G401 (cell line): Measurements from ENCODE around the gene SCEL. TPM values are rescaled to one million over a fixed set of nuclear protein-coding genes. Genes with fewer than 3 reads are reported as not detected.
A peak's percentile ranks its signal among the peaks of the same experiment; 100 is the strongest.
"Not testable (repeated sequence)": the region's sequence is repeated elsewhere in the genome, so short reads cannot be mapped to it uniquely, and the experiment has no call there.

Experiments used
- DNase-seq: peaks from one replicate; pipeline ENCODE4 v3.0.0-alpha.2; 2015; ENCODE audit warnings: low spot score
- in situ Hi-C: cut with HindIII; loops from 2 replicates; pipeline ENCODE4 v1.10.0; 2016; ENCODE audit warnings: low sequenced_read_pairs, mixed read lengths
- total RNA-seq: library from RNA; depleted of rRNA; stranded (reverse); fragments of >200 nt; shearing (Covaris generic); gene quantifications from 2 replicates; pipeline ENCODE4 v1.2.3, GENCODE V29; 2014; rRNA removed

SCEL gene
- total RNA-seq, result not detected in 2 replicates

- in situ Hi-C loops, result no loop called here
- no peak for DNase-seq
Measured at GRCh38 chr13:77535448-77535847, at the start of gene SCEL. TSS of gene SCEL (plus strand) at chr13:77535706. CDS start at chr13:77555876, 20,170 bp downstream.

DNA sequence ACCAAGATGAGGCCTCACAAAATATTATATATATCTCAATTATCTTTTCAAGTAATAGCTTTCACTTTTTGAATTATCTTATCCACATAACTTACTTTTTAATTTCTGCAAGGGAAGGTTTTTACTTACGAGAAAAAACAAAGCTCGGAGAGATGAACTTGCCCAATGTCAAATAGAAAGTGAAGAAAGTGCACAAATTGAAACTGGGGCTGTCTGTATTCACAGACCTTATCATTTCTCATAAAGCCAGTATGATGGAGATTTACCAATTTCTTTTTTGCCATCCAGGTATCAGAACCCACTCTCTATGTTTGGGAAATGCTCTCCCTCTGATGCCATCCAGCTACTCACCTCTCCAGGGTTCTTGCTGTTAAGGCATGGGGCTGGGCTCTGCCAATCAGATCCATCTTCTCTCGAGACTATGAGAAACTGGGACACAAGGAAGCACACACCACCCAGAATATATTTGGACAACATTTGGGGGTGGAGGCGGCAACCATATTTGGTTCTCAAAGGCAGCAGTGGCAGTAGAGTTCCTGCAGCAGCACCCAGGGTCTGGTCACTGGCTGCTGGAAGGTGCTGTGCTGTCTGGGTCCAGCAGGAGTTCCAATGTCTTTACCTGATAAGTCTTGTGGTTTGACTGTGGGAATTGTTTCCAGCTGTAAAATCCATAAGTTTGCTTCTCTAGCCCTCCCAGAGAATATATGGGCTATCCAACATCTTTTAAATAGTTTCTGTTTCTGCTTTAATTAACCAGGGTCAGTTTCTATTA is 45.8 kb upstream of the SCEL start:
- in situ Hi-C loops, result no loop called here
- DNase-seq, result no peak

DNA sequence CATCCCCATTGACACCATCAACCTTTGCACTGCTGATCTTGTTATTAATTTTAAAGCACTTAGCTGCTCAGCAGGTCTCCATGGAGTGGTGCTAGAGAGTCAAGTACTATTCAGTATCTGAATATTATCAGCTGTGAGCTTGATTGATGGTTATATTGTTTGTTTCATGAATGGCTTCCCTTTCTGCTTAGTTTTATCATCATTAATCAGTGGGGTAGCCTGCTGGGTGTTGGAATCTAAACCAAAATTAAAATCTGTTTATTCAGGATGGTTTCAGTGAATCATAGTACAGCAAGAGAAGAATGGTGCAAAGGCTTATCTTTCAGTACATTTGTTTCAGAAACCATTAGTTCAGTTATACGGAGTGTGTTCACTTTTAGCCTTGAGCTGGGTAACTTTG is 42.5 kb upstream of the SCEL start:
- DNase-seq, result peak; percentile 63
- in situ Hi-C loops, result no loop called here

DNA sequence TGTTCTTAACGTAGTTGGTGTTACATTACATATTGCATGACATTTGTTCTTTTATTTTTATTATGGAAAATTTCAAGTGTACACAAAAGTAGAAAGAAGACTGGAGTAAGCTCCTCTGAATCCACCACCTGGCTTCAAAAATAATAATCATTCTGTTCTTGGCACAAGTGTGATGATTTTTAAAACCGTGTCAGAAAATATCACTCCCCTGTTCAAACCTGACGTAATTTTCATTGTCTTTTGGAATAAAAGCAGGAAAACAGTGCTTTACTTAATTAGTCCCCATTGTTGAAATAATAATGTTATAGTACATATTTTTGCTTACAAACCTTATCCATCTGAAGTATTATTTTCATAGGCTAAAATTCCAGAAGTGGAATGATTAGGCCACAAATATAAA is 41.3 kb upstream of the SCEL start:
- in situ Hi-C loops, result no loop called here
- no peak for DNase-seq

DNA sequence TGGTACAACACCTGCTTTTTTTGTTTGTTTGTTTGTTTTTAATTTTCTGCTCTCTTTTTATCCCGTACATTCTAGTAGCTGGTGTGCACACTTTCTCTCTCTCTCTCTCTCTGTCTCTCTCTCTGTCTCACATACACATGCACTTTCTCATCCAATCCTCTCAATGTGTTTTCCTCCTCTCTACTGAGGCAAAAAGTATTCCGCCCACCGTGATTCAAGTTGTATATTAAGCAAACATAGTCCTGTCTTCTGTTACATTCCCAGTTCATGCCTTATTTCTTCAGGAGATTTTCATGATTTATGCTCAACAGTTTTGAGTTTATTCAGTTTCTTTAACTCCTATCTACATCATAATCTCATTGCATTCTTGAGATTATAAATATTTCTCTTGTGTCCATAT is 38.2 kb upstream of the SCEL start:
- in situ Hi-C loops, result no loop called here
- no peak for DNase-seq

DNA sequence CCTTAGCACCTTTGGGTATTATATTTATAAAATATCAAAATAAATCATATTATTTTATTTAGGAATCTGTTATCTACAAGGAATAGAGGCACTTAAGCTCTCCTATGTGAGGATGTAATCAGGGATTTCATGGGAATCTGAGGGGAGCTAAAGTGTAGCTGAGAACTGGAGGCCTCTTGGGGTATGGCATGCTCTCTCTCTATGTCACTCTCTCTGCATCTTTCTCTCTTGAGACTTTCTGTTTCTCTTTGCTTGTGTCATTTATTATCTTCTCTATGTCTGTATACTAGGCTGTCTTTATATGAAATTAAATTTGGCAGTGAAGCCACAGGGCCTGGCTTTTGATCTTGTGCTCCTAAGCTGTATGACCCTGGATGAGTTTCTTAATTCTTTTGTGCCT is 37.7 kb upstream of the SCEL start:
- in situ Hi-C loops, result no loop called here
- DNase-seq, result no peak

- in situ Hi-C loops, result no loop called here
- DNase-seq, result no peak
Measured at GRCh38 chr13:77502104-77502720, 33.3 kb upstream of the SCEL start.

DNA sequence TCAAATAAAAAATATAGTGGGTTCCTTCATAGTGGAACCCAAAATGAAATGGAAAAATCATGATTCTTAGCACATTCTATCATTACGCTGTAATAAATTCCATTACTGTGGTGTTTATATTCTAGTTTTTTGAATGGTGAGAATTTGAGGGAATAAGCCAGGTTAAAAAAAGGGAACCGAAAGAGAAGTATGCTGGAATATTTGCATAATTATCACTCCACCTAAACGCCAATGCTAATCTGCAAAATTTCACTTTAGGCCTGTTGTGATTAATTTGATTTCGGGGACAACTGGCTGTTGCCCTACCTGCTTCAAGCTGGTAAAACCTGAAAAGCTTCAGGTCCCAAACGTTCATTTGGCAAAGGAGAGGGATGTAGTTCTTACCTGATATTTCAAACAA is 32.1 kb upstream of the SCEL start:
- DNase-seq, result no peak
- in situ Hi-C loops, result no loop called here

DNA sequence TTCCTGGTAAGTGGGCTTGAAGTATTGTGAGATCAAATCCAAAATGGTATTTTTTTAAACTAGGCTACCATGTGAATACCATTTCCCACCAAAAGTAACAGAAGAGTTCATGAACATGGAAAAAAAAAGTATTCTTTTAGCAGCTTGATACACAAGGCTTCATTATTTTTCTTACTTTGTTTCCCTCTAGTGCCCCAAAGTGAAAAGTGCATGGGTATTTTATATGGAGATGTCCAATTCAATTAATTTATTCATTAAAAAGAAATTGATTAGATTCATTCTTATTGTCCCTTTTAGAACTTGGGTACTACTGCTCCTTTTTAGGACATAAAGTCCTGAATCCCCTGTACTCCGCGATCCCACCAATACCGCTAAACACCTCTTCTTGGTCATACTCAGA is 28.6 kb upstream of the SCEL start:
- DNase-seq, result no peak
- in situ Hi-C loops, result no loop called here

DNA sequence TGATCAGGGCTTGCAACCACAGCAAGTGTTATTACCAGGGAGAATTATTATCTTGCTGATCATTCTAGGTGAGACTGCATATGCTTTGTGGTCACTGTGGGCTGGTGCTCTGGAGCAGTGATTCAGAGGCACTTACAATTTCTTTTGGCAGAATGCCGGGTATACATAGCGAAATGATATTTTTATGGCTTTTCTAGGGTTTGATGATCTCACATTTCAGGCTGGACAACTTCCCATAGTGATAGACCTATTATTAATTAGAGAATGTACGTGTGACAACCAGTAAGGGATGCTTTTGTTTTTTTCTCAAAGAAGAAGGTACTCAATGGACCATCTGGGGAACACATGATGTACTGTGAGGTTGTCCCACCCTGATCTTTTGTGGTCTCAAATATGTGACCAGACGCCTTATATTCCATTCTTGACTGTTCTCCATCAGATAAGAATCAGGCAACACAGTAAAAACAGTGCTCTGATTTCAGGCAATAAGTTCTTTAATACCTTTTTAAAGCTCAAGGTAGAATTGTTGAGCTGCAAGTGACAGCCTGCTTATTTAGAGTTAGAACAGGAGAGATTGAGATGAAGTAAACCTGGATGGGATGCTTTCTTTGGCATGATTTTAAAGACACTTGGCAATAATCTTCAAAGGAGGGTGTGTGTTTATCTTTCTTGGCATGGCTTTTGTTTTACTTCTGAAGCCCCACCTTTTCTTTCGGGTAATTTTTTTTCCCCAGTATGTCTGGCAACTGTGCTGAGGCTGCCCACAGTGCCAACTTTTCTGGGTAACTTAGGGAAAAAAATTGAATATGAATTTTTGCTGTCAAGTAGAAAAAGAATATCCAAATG is 27.4 kb upstream of the SCEL start:
- in situ Hi-C loops, result no loop called here
- no peak for DNase-seq

DNA sequence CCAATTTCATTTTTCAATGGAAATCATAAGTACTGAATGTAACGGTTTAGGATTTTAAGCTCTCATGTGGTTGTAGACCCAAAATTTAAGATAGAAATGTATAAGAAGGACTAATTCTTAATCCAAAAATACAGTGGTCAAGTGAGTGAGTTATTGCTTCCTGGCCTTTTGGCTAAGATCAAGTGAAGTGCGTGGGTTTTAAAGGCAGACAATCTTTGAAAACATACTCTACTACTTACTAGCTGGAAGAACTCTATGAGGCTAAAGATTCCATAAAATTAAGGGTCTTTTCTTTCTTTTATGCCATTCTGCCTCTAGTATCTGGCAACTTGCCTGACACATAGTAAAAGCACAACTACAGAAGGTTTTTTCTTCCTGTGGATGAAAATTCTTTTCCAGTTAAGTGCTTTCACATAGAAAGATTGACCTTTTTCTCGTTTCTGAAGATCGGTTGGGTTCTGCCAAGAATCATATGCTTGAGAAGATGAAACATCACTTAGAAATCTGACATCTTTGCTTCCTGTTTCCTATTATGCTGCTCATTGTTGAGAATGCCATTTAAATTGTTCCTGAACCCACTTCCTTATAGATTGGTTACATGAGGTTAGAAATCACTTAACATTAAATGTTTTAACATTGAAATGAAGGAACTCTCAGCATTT is 26.4 kb upstream of the SCEL start:
- in situ Hi-C loops, result no loop called here

DNA sequence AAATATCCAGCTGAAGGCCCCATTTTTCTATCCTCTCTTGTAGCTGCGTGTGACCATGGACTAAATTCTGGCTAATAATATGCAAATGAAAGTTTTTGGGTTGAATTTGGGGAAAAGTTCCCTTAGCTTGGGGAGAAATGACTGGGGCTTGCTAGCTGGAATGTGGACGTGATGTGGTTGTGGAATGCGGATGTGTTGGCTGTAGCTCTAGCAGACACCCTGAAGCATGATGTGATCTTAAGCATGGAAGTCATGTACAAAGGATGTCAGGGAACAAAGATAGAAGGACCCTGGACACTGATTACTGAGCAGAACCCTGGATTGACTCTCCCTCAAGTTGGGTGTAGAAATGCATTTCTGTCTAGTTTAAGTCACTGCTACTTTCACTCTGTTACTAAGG is 25.4 kb upstream of the SCEL start:
- in situ Hi-C loops, result no loop called here
- DNase-seq, result no peak

More for the DNA sequence above, 26.4 kb upstream of the SCEL start:
- no peak for DNase-seq

- in situ Hi-C loops, result no loop called here
- DNase-seq, result no peak
Measured at GRCh38 chr13:77511552-77511951, 24.0 kb upstream of the SCEL start.

- DNase-seq, result no peak
- in situ Hi-C loops, result no loop called here
Measured at GRCh38 chr13:77513719-77514335, 21.7 kb upstream of the SCEL start.

- no peak for DNase-seq
- in situ Hi-C loops, result no loop called here
Measured at GRCh38 chr13:77514336-77514726, 21.2 kb upstream of the SCEL start.

DNA sequence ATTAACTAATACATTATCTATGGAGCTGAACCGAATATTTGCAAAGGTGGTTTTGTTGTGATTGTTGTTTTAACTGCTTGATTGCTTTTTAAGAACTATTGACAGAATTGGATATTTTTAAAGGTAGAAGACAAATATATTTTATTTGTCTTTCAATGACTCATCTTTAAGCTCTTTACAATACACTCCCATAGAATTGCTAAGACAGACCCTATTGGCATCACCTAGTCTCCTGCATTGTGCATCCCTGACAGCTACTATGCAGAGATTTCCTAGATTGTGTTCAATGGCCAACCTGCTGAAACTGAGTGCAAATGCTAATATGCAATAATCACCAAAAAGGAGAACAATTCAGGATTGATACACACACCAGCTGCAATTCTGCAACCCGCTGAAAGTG is 19.7 kb upstream of the SCEL start:
- in situ Hi-C loops, result no loop called here
- no peak for DNase-seq

GRCh38 chr13:77516342-77516789 is 19.1 kb upstream of the SCEL start:
- no peak for DNase-seq
- in situ Hi-C loops, result no loop called here

GRCh38 chr13:77518266-77518665 is 17.2 kb upstream of the SCEL start:
- in situ Hi-C loops, result no loop called here
- no peak for DNase-seq

DNA sequence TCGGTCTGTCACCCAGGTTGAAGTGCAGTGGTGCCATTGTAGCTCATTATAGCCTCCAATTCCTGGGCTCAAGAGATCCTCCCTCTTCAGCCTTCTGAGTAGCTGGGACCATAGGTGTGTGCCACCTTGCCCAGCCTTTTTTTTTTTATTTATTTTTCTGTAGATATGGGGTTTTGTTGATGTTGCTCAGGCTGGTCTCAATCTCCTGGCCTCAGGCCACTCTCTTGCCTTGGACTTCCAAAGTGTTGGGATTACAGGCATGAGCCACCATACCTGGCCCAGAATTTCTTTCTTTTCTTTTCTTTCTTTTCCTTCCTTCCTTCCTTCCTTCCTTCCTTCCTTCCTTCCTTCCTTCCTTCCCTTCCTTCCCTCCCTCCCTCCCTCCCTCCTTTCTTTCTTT is 16.1 kb upstream of the SCEL start:
- DNase-seq, in situ Hi-C loops: not testable (repeated sequence)
